Testis (tissue), 3 donors: ENCODE results near the gene ARL15. TPM values are rescaled to one million over a fixed set of nuclear protein-coding genes. Genes with fewer than 3 reads are reported as not detected.

ENCODE experiments used
- DNase-seq: peaks from one replicate; pipeline ENCODE4 v3.0.0-alpha.2; 2019
- H3K27ac ChIP-seq, 2 donors: fragments of 200-600 bp; sonication (generic); one replicate each; pipeline ENCODE4 v1.5.1; 2019
- H3K27me3 ChIP-seq: fragments of 200-600 bp; sonication (generic); one replicate; pipeline ENCODE4 v1.5.1; 2019
- H3K36me3 ChIP-seq: fragments of 200-600 bp; sonication (generic); one replicate; pipeline ENCODE4 v1.5.1; 2017; ENCODE audit warnings: low read depth; ENCODE audit errors: missing control alignments
- H3K4me1 ChIP-seq: fragments of 200-600 bp; sonication (generic); one replicate; pipeline ENCODE4 v1.5.1; 2019
- H3K4me3 ChIP-seq, 2 donors: fragments of 200-600 bp; sonication (generic); one replicate each; pipeline ENCODE4 v1.5.1; 2017 to 2019
- H3K9me3 ChIP-seq: fragments of 200-600 bp; sonication (generic); one replicate; pipeline ENCODE4 v1.5.1; 2017
- CTCF ChIP-seq, 3 experiments: fragments of 450-650 bp in 2 of 3; fragments of 200-600 bp in 1 of 3; sonication (generic) in 1 of 3; IDR thresholded peaks; one replicate each; pipeline ENCODE4 v1.5.1; 2016 to 2019; ENCODE audit warnings: antibody characterized with exemption in 3 of 3, mild to moderate bottlenecking in 2 of 3, moderate library complexity in 1 of 3
- POLR2A ChIP-seq: fragments of 450-650 bp; IDR thresholded peaks from one replicate; pipeline ENCODE4 v1.6.1; 2017; ENCODE audit warnings: antibody characterized with exemption, mild to moderate bottlenecking, moderate library complexity
- WGBS, 2 donors: methylation state at CpG; one replicate each; pipeline ENCODE4 v1.1.5; 2018; 5-methylcytosine and 5-hydroxymethylcytosine counted together
- intact Hi-C: fragments of 100-400 bp; cut with DNase I; formaldehyde crosslinking; loops from one replicate; pipeline ENCODE4 v1.15.1; 2023; ENCODE audit warnings: low total_unique reads
- polyA plus RNA-seq: library from polyadenylated mRNA; stranded (reverse); fragments of 350-450 nt; fragmentation: Illumina TruSeq; extraction: RNeasy Lipid Tissue Mini Kit (QIAGEN cat#74804); gene quantifications from one replicate; pipeline ENCODE4 v1.2.3, GENCODE V29; 2014; ENCODE audit warnings: low read depth, low replicate concordance; ENCODE audit not compliant: insufficient read depth
- total RNA-seq, 2 donors: library from RNA; depleted of rRNA; stranded (reverse); fragments of >200 nt; gene quantifications; one replicate each; pipeline ENCODE4 v1.2.3, GENCODE V29; 2016

ARL15 gene
- total and polyA plus RNA-seq, 3 donors from 2014 or later: 36.6 to 88.6 (median 75.2) TPM

GRCh38 chr5:54135042-54135441, 175.3 kb downstream of the ARL15 start:
- 73 to 87% methylated on average over 2 of the region's 2 CpGs for WGBS, 2 donors
- Histone ChIP-seq H3K27me3 (no peaks in the 10 kb centered on the region), H3K27ac (no peak overlapping the region), H3K36me3 (no peaks in the 10 kb centered on the region), H3K4me1 (no peaks in the 10 kb centered on the region), H3K4me3 (no peak overlapping the region), H3K9me3 (no peaks in the 10 kb centered on the region)
- no peak for TF ChIP-seq CTCF (IDR thresholded peaks at IDR 0.05)
- TF ChIP-seq POLR2A: no peak
- intact Hi-C loops: no loop called here
- DNase-seq: no peak

- Histone ChIP-seq H3K27ac (no peak overlapping the region), H3K4me1 (no peaks in the 10 kb centered on the region), H3K9me3 (no peaks in the 10 kb centered on the region), H3K36me3 (no peaks in the 10 kb centered on the region), H3K4me3 (no peak overlapping the region), H3K27me3 (no peaks in the 10 kb centered on the region)
- intact Hi-C loops: no loop called here
- TF ChIP-seq POLR2A (no peak), CTCF (IDR thresholded peaks at IDR 0.05) (no peak)
- no peak for DNase-seq
Measured at GRCh38 chr5:54133917-54134316, 176.5 kb downstream of the ARL15 start.

- no peaks in the 10 kb centered on the region for H3K27me3 ChIP-seq
- TF ChIP-seq CTCF (IDR thresholded peaks at IDR 0.05) (no peak), POLR2A (no peak)
- no peak overlapping the region for H3K4me3 ChIP-seq
- WGBS, 2 donors: 77 to 87% methylated on average over 2 of the region's 2 CpGs
- H3K27ac ChIP-seq: no peak overlapping the region
- intact Hi-C loops: no loop called here
- H3K4me1 ChIP-seq: no peaks in the 10 kb centered on the region
- no peaks in the 10 kb centered on the region for H3K9me3 ChIP-seq
- H3K36me3 ChIP-seq: no peaks in the 10 kb centered on the region
- DNase-seq: no peak
Measured at GRCh38 chr5:54120473-54120872, 189.9 kb downstream of the ARL15 start.

GRCh38 chr5:54117957-54118356, 192.4 kb downstream of the ARL15 start:
- no peak for DNase-seq
- no peak for TF ChIP-seq CTCF (IDR thresholded peaks at IDR 0.05)
- TF ChIP-seq POLR2A: no peak
- H3K27ac ChIP-seq: no peak overlapping the region
- H3K4me3 ChIP-seq: no peak overlapping the region
- H3K4me1 ChIP-seq: no peaks in the 10 kb centered on the region
- no peaks in the 10 kb centered on the region for H3K27me3 ChIP-seq
- intact Hi-C loops: no loop called here
- 58 to 66% methylated on average over 2 of the region's 2 CpGs for WGBS, 2 donors
- no peaks in the 10 kb centered on the region for H3K36me3 ChIP-seq
- H3K9me3 ChIP-seq: no peaks in the 10 kb centered on the region

GRCh38 chr5:54115735-54116403, 194.5 kb downstream of the ARL15 start:
- no peak for TF ChIP-seq CTCF (IDR thresholded peaks at IDR 0.05)
- TF ChIP-seq POLR2A: no peak
- Histone ChIP-seq H3K27ac (no peak overlapping the region), H3K4me1 (no peaks in the 10 kb centered on the region), H3K4me3 (no peak overlapping the region), H3K27me3 (no peaks in the 10 kb centered on the region), H3K36me3 (no peaks in the 10 kb centered on the region), H3K9me3 (no peaks in the 10 kb centered on the region)
- DNase-seq: no peak
- intact Hi-C loops: no loop called here
- WGBS, 2 donors: 84 to 87% methylated on average over 3 of the region's 3 CpGs
